Kidney (tissue), 22 donors: ENCODE results near the gene MC5R. TPM values are rescaled to one million over a fixed set of nuclear protein-coding genes. Genes with fewer than 3 reads are reported as not detected.

Experiments used
- DNase-seq, 5 donors: peaks; one replicate each; pipeline ENCODE4 v3.0.0-alpha.2; 2013 to 2020
- FAIRE-seq: peaks from 2 replicates; lab custom pipeline; 2012; peaks lifted over from hg19 to GRCh38; lab: Jason Lieb, UNC
- H3K27ac ChIP-seq, 2 donors: one replicate each; pipeline ENCODE4 v1.7.0; 2013; ENCODE audit warnings: low read depth in 2 of 2, low read length in 2 of 2, inconsistent platforms in 1 of 2
- H3K27me3 ChIP-seq: one replicate; pipeline ENCODE4 v1.7.1; 2013; ENCODE audit warnings: low read length, inconsistent platforms; ENCODE audit not compliant: control insufficient read depth, insufficient read depth
- H3K36me3 ChIP-seq, 3 donors: one replicate each; pipeline versions ENCODE4 v1.7.0 to v1.7.1; 2013; ENCODE audit warnings: low read length in 3 of 3, control low read depth in 1 of 3, inconsistent platforms in 1 of 3; ENCODE audit not compliant: insufficient read depth in 3 of 3, control insufficient read depth in 2 of 3
- H3K4me1 ChIP-seq, 3 donors: one replicate each; pipeline versions ENCODE4 v1.7.0 to v1.7.1; 2013; ENCODE audit warnings: low read length in 3 of 3, inconsistent platforms in 1 of 3, low read depth in 1 of 3; ENCODE audit not compliant: control insufficient read depth in 2 of 3, insufficient read depth in 2 of 3
- H3K4me3 ChIP-seq, 3 donors: one replicate each; pipeline versions ENCODE4 v1.7.0 to v1.8.1; 2013; ENCODE audit warnings: low read length in 3 of 3, control low read depth in 1 of 3, inconsistent platforms in 1 of 3
- H3K9ac ChIP-seq, 3 donors: one replicate each; pipeline versions ENCODE4 v1.7.0 to v1.7.1; 2013; ENCODE audit warnings: low read length in 3 of 3, control low read depth in 1 of 3, inconsistent platforms in 1 of 3
- H3K9me3 ChIP-seq, 3 donors: one replicate each; pipeline versions ENCODE4 v1.7.0 to v1.7.1; 2013; ENCODE audit warnings: low read length in 3 of 3, control low read depth in 1 of 3, inconsistent platforms in 1 of 3; ENCODE audit not compliant: control insufficient read depth in 2 of 3, insufficient read depth in 1 of 3
- CTCF ChIP-seq: IDR thresholded peaks from 3 replicates; pipeline ENCODE4 v1.5.1; 2012; ENCODE audit warnings: mild to moderate bottlenecking, moderate library complexity, borderline replicate concordance; ENCODE audit not compliant: insufficient read depth; ENCODE audit errors: extremely low read depth
- intact Hi-C: fragments of 100-400 bp; cut with DNase I; formaldehyde crosslinking; loops from one replicate; pipeline ENCODE4 v1.11.1; 2022
- long read RNA-seq, 10 donors: library from polyadenylated mRNA in 1 of 10; unstranded in 1 of 10; transcript quantifications; one replicate each; pipeline ENCODE4 v2.0.0 and lab custom pipeline, GENCODE V29; 2021 to 2026
- polyA plus RNA-seq: library from polyadenylated mRNA; stranded (reverse); fragments of 350-450 nt; fragmentation: Illumina TruSeq; extraction: RNeasy Lipid Tissue Mini Kit (QIAGEN cat#74804); gene quantifications from one replicate; pipeline ENCODE4 v1.2.3, GENCODE V29; 2014; ENCODE audit warnings: low read depth, low replicate concordance; ENCODE audit not compliant: insufficient read depth
- total RNA-seq: library from RNA; stranded (reverse); fragmentation: NEBNext Ultra II Directional; extraction: Animal tissue kit (Norgen Biotek cat#: 25700); gene quantifications from one replicate; pipeline ENCODE4 v1.2.1, GENCODE V29; 2021
- donor health status: control.
- donor health status: control.
- donor health status: control.
- donor health status: control.
- donor health status: control.
- donor health status: DM: yes; HTN: yes; CAD: no.
- donor health status: Normal renal cell carcinoma (clear cell type).

Gene MC5R
- total RNA-seq (not detected), polyA plus RNA-seq (not detected)
- long read RNA-seq, donor 1, result 0 reads
- long read RNA-seq, donor 2, partial matches to known transcripts, result 0 of 1 reads
- long read RNA-seq, donor 2, other reads (novel, unspliced or antisense), result 0 of 1 reads
- long read RNA-seq, donor 3, partial matches to known transcripts, result 0 of 1 reads
- long read RNA-seq, donor 3, other reads (novel, unspliced or antisense), result 0 of 1 reads
- long read RNA-seq, donor 4, result 0 reads
- long read RNA-seq, donor 5, result 0 reads
- long read RNA-seq, donor 6, result 0 reads
- long read RNA-seq, donor 7, result 0 reads
- long read RNA-seq, donor 8, result 0 reads
- long read RNA-seq, donor 9, result 0 reads
- long read RNA-seq, donor 10, result 0 reads

GRCh38 chr18:13823707-13824395 lies at the start of gene MC5R:
TSS of gene MC5R (plus strand) at chr18:13824149. CDS start at chr18:13825766, 1,617 bp downstream.
- Histone ChIP-seq H3K4me3 (peak within 1 kb of the TSS in 2 of 3 donors; percentile 19 to 57), H3K27ac (no peak within 1 kb of the TSS), H3K4me1 (no peaks in the 10 kb centered on the region), H3K36me3 (no peaks in the 10 kb centered on the region), H3K9me3 (no peaks in the 10 kb centered on the region), H3K9ac (no peak within 1 kb of the TSS), H3K27me3 (peaks cover 3% of the 10 kb centered on the region)
- DNase-seq (peak; percentile 64 to 83 (median 70)), FAIRE-seq (no peak)
- peak; percentile 98 for TF ChIP-seq CTCF
- intact Hi-C loops, result loop anchor here (5.0 kb wide), 1 partner anchor 258 kb away; no protein-coding TSS in a partner anchor

DNA sequence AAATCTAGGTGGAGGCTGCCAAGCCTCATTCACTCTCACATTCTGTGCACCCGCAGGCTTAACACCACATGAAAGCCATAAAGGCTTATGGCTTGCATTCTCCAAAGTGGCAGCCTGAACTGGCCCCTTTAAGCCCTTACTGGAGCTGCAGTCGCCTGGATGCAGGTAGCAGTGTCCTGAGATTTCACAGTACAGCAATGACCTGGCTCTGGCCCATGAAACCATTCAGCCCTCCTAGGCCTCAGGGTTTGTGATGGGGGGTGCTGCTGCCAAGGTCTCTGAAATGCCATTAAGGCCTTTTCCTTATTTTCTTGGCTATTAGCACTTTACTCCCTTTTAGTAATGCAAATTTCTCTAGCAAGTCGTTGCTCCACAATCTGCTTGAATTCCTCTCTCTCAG lies 48.9 kb upstream of the MC5R start:
- Histone ChIP-seq H3K27me3 (no peaks in the 10 kb centered on the region), H3K4me1 (no peaks in the 10 kb centered on the region), H3K9ac (no peak overlapping the region), H3K27ac (no peak overlapping the region), H3K9me3 (no peaks in the 10 kb centered on the region), H3K4me3 (no peak overlapping the region), H3K36me3 (no peaks in the 10 kb centered on the region)
- DNase-seq, result no peak
- no peak for TF ChIP-seq CTCF
- intact Hi-C loops, result no loop called here
- no peak for FAIRE-seq

- no peak for TF ChIP-seq CTCF
- intact Hi-C loops, result no loop called here
- no peak for FAIRE-seq
Measured at GRCh38 chr18:13791181-13791580, 32.8 kb upstream of the MC5R start.

More at GRCh38 chr18:13791181-13791580, 32.8 kb upstream of the MC5R start:
- no peaks in the 10 kb centered on the region for H3K9me3 ChIP-seq
- peak in 1 of 5 donors; percentile 38 for DNase-seq
- H3K4me1 ChIP-seq, result no peaks in the 10 kb centered on the region
- no peak overlapping the region for H3K9ac ChIP-seq
- H3K36me3 ChIP-seq, result no peaks in the 10 kb centered on the region
- no peak overlapping the region for H3K4me3 ChIP-seq
- H3K27me3 ChIP-seq, result no peaks in the 10 kb centered on the region
- H3K27ac ChIP-seq, result no peak overlapping the region
